H1 (cell line): ENCODE data around the gene ITGB8. TPM values are rescaled to one million over a fixed set of nuclear protein-coding genes. Genes with fewer than 3 reads are reported as not detected.
A peak's percentile ranks its signal among the peaks of the same experiment; 100 is the strongest.

ENCODE experiments used
- CTCF ChIA-PET: fragments of 300-600 bp; sonication (Branson Sonifier 250); formaldehyde crosslinking; loops from one replicate; lab custom pipeline; 2021; ENCODE audit not compliant: partially characterized antibody; lab: Charles Lee
- POLR2A ChIA-PET: fragments of 300-600 bp; sonication (Branson Sonifier 250); formaldehyde crosslinking; loops from one replicate; lab custom pipeline; 2021; ENCODE audit warnings: inconsistent platforms; ENCODE audit not compliant: partially characterized antibody; lab: Charles Lee
- DNase-seq, 2 experiments: peaks; one replicate each; pipeline versions ENCODE4 v3.0.0 to v3.0.0-alpha.2; 2010 to 2022; ENCODE audit warnings: low spot score in 2 of 2, low read depth in 1 of 2, mixed read lengths in 1 of 2
- FAIRE-seq: peaks from 2 replicates; lab custom pipeline; 2011; peaks lifted over from hg19 to GRCh38; lab: Jason Lieb, UNC
- H2AFZ ChIP-seq: 2 replicates; pipeline ENCODE4 v1.8.1; 2012; ENCODE audit warnings: low read length, inconsistent platforms
- H2AK5ac ChIP-seq: 2 replicates; pipeline ENCODE4 v1.6.1; 2013; ENCODE audit warnings: low read depth, low read length
- H2BK120ac ChIP-seq: replicated peaks from 2 replicates; pipeline ENCODE3; 2013; ENCODE audit warnings: low read depth, low read length, inconsistent platforms
- H2BK12ac ChIP-seq: 2 replicates; pipeline ENCODE4 v1.6.1; 2013; ENCODE audit warnings: low read depth, low read length
- H2BK15ac ChIP-seq: 2 replicates; pipeline ENCODE4 v1.6.1; 2013; ENCODE audit warnings: low read length
- H2BK20ac ChIP-seq: 2 replicates; pipeline ENCODE4 v1.6.1; 2013; ENCODE audit warnings: low read length
- H2BK5ac ChIP-seq: 2 replicates; pipeline ENCODE4 v1.6.1; 2013; ENCODE audit warnings: low read depth, low read length
- H3K14ac ChIP-seq: 2 replicates; pipeline ENCODE4 v1.6.1; 2013; ENCODE audit warnings: inconsistent platforms; ENCODE audit not compliant: insufficient read length
- H3K18ac ChIP-seq: 2 replicates; pipeline ENCODE4 v1.6.1; 2013; ENCODE audit warnings: low read length; ENCODE audit errors: extremely low read depth
- H3K23ac ChIP-seq: 2 replicates; pipeline ENCODE4 v1.6.1; 2013; ENCODE audit warnings: inconsistent platforms; ENCODE audit not compliant: insufficient read length
- H3K23me2 ChIP-seq: 2 replicates; pipeline ENCODE4 v1.6.1; 2013; ENCODE audit warnings: low read depth, low read length
- H3K27ac ChIP-seq: 2 replicates; pipeline ENCODE4 v1.6.1; 2011; ENCODE audit warnings: low read depth, low read length, inconsistent platforms
- H3K27me3 ChIP-seq, 4 experiments: replicated peaks in 1 of 4; 1 replicate in 1 of 4; 2 replicates in 3 of 4; pipeline versions ENCODE4 v1.6.1 to v1.8.1; 2011 to 2013; ENCODE audit warnings: low read length in 3 of 4, mild to moderate bottlenecking in 3 of 4, inconsistent platforms in 2 of 4, mixed read lengths in 2 of 4, moderate library complexity in 1 of 4; ENCODE audit not compliant: control insufficient read depth in 3 of 4, insufficient read depth in 3 of 4; ENCODE audit errors: extremely low read depth in 1 of 4
- H3K36me3 ChIP-seq, 4 experiments: 2 replicates each; pipeline versions ENCODE4 v1.6.1 to v1.8.1; 2011 to 2013; ENCODE audit warnings: mild to moderate bottlenecking in 4 of 4, low read length in 3 of 4, moderate library complexity in 2 of 4, control low read depth in 1 of 4, inconsistent platforms in 1 of 4; ENCODE audit not compliant: insufficient read depth in 4 of 4, control insufficient read depth in 2 of 4
- H3K4ac ChIP-seq: replicated peaks from 2 replicates; pipeline ENCODE3; 2013; ENCODE audit warnings: low read length, low read depth, mixed read lengths, inconsistent platforms; ENCODE audit not compliant: insufficient read length
- H3K4me1 ChIP-seq, 4 experiments: replicated peaks in 1 of 4; 1 replicate in 1 of 4; 2 replicates in 3 of 4; pipeline versions ENCODE4 v1.6.1 to v1.8.1; 2011 to 2013; ENCODE audit warnings: low read length in 3 of 4, inconsistent platforms in 2 of 4, mixed read lengths in 1 of 4; ENCODE audit not compliant: insufficient read depth in 4 of 4, control insufficient read depth in 3 of 4
- H3K4me2 ChIP-seq, 2 experiments: 2 replicates each; pipeline versions ENCODE4 v1.6.1 to v1.8.1; 2011 to 2013; ENCODE audit warnings: low read depth in 2 of 2, low read length in 2 of 2, control low read depth in 1 of 2, inconsistent platforms in 1 of 2, mild to moderate bottlenecking in 1 of 2; ENCODE audit not compliant: insufficient read depth in 1 of 2
- H3K4me3 ChIP-seq, 4 experiments: fragments of 200-600, 300-600 bp in 1 of 4; sonication (generic), shearing (Covaris generic), sonication (Bioruptor Twin) in 1 of 4; 2 replicates each; pipeline versions ENCODE4 v1.5.1 to v1.8.1; 2011 to 2016; ENCODE audit warnings: low read length in 4 of 4, low read depth in 3 of 4, control low read depth in 2 of 4, inconsistent platforms in 2 of 4, mild to moderate bottlenecking in 2 of 4, mixed read lengths in 1 of 4, moderate library complexity in 1 of 4; ENCODE audit not compliant: insufficient read depth in 2 of 4; ENCODE audit errors: extremely low read depth in 1 of 4
- H3K56ac ChIP-seq: replicated peaks from 2 replicates; pipeline ENCODE3; 2013; ENCODE audit warnings: low read depth, mild to moderate bottlenecking, mixed read lengths, low read length, inconsistent platforms; ENCODE audit not compliant: insufficient read length
- H3K79me1 ChIP-seq: 2 replicates; pipeline ENCODE4 v1.6.1; 2013; ENCODE audit warnings: low read depth, low read length, control low read depth
- H3K79me2 ChIP-seq, 2 experiments: 2 replicates each; pipeline versions ENCODE4 v1.6.1 to v1.8.1; 2012 to 2013; ENCODE audit warnings: low read length in 2 of 2, mild to moderate bottlenecking in 2 of 2, inconsistent platforms in 1 of 2; ENCODE audit not compliant: insufficient read depth in 2 of 2, control insufficient read depth in 1 of 2
- H3K9ac ChIP-seq, 4 experiments: replicated peaks in 1 of 4; 1 replicate in 1 of 4; 2 replicates in 3 of 4; pipeline versions ENCODE4 v1.6.1 to v1.8.1; 2011 to 2013; ENCODE audit warnings: low read depth in 3 of 4, low read length in 3 of 4, control low read depth in 2 of 4, mild to moderate bottlenecking in 2 of 4, moderate library complexity in 2 of 4, inconsistent platforms in 1 of 4; ENCODE audit errors: extremely low read depth in 1 of 4
- H3K9me3 ChIP-seq, 2 experiments: 2 replicates each; pipeline versions ENCODE4 v1.6.1 to v1.8.1; 2012 to 2013; ENCODE audit warnings: mild to moderate bottlenecking in 2 of 2, moderate library complexity in 2 of 2, control low read depth in 1 of 2, inconsistent platforms in 1 of 2, low read depth in 1 of 2, low read length in 1 of 2, mixed read lengths in 1 of 2; ENCODE audit not compliant: insufficient read depth in 2 of 2
- H4K20me1 ChIP-seq, 2 experiments: replicated peaks in 1 of 2; 2 replicates each; pipeline versions ENCODE3 to v1.8.1; 2011 to 2013; ENCODE audit warnings: inconsistent platforms in 2 of 2, low read length in 2 of 2, mild to moderate bottlenecking in 1 of 2; ENCODE audit not compliant: insufficient read depth in 2 of 2, control insufficient read depth in 1 of 2
- H4K5ac ChIP-seq: 2 replicates; pipeline ENCODE4 v1.6.1; 2013; ENCODE audit warnings: low read length, low read depth, mixed read lengths, inconsistent platforms; ENCODE audit not compliant: insufficient read length
- H4K8ac ChIP-seq: 2 replicates; pipeline ENCODE4 v1.8.0; 2013; ENCODE audit warnings: mild to moderate bottlenecking, moderate library complexity, low read length, inconsistent platforms; ENCODE audit not compliant: insufficient read depth; ENCODE audit errors: extremely low read depth
- H4K91ac ChIP-seq: replicated peaks from 2 replicates; pipeline ENCODE3; 2013; ENCODE audit warnings: low read length, mixed read lengths, inconsistent platforms; ENCODE audit not compliant: insufficient read length
- BACH1 ChIP-seq: IDR thresholded peaks from 2 replicates; pipeline ENCODE4 v1.6.1; 2012; ENCODE audit warnings: low read length, improper control_type of control experiment
- MAFK ChIP-seq: IDR thresholded peaks from 2 replicates; pipeline ENCODE4 v1.6.1; 2012; ENCODE audit warnings: low read depth, mild to moderate bottlenecking, improper control_type of control experiment, low read length
- TEAD4 ChIP-seq: IDR thresholded peaks from 2 replicates; pipeline ENCODE4 v1.6.1; 2012; ENCODE audit warnings: low read depth, low read length, inconsistent platforms, mixed read lengths
- WGBS, 2 experiments: shearing (Covaris generic) in 1 of 2; methylation state at CpG; one replicate each; pipeline versions ENCODE4 v1.1.6 to v1.1.7; 2013 to 2015; ENCODE audit warnings: low lambda C conversion rate in 2 of 2, mixed read lengths in 2 of 2, inconsistent platforms in 1 of 2, low coverage in 1 of 2, missing lambda C conversion rate in 1 of 2; ENCODE audit not compliant: insufficient replicate concordance in 2 of 2, insufficient coverage in 1 of 2, insufficient read length in 1 of 2; ENCODE audit errors: extremely low coverage in 1 of 2, missing lambda C conversion rate in 1 of 2; 5-methylcytosine and 5-hydroxymethylcytosine counted together
- polyA plus RNA-seq, 7 experiments: library from polyadenylated mRNA; depleted of rRNA in 3 of 7; stranded (reverse) in 5 of 7; unstranded in 2 of 7; fragments of >200 nt in 5 of 7; fragments of 200-250 nt in 2 of 7; gene quantifications; 1 replicate in 5 of 7; 2 replicates in 1 of 7; 4 replicates in 1 of 7; pipeline versions ENCODE4 v1.2.1 to v1.2.3, GENCODE V29; 2011 to 2013; ENCODE audit warnings: missing spikeins in 2 of 7, mixed read lengths in 2 of 7
- total RNA-seq: library from RNA; stranded (reverse); fragmentation: NEBNext Ultra II Directional; extraction: Animal tissue kit (Norgen Biotek cat#: 25700); gene quantifications from 2 replicates; pipeline ENCODE4 v1.2.1, GENCODE V29; 2021
- TF ChIP-seq, protein P1 (sequence below): IDR thresholded peaks from 2 replicates; pipeline ENCODE4 v1.6.1; 2011; ENCODE audit warnings: low read depth, mild to moderate bottlenecking, low read length; ENCODE audit not compliant: insufficient read depth

The ITGB8 gene
- total and polyA plus RNA-seq, 2 of the 8 experiments (the other 6 are each of a cell fraction or from before 2014, with no cell fraction given) = 1.2 to 3.6 TPM

DNA sequence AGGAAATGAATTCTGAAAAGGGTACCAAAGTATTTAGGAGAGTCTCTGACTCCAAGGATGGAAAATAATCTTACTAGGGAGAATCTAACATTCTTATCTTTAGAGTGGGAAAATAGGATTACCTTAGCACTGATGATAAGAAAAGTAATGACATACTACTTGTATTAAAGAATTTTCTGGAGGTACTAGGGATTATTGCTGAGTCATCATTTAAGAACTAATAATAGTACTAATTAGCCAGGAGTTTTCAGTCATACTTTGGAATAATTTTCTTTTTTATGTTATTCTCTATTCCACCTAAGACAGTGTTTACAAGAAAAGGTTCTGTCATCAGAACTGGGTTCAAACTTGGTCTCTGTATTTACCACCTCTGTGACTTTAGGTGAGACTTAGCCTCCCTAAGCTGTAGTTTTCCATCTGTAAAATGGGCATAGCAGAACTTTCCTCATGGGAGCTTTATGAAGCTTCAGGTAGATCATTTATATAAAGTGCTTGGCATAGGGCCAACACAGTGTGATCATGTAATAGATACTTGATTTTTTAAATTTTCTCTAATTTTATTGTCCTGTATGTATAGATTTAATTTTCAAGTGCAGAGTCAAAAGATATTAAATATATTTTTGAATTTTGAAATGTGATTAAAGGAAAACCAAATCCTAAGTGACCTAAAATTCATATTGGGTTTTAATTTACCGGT lies 20.4 kb downstream of the ITGB8 start:
- no peak overlapping the region for H2BK5ac ChIP-seq
- H4K5ac ChIP-seq = no peak overlapping the region
- 88% methylated on average over 1 of the region's 1 CpG; no CpG with 5 or more reads in 1 of the 2 experiments for WGBS, 2 experiments
- no peak overlapping the region for H3K18ac ChIP-seq
- H3K4me1 ChIP-seq = no peaks in the 10 kb centered on the region
- no peaks in the 10 kb centered on the region for H4K20me1 ChIP-seq
- H3K56ac ChIP-seq = no peak overlapping the region
- no peak overlapping the region for H2BK120ac ChIP-seq
- DNase-seq = no peak
- no peak overlapping the region for H4K91ac ChIP-seq
- no peaks in the 10 kb centered on the region for H3K9me3 ChIP-seq
- no peak overlapping the region for H2BK20ac ChIP-seq
- H3K23ac ChIP-seq = no peak overlapping the region
- no peak overlapping the region for H4K8ac ChIP-seq
- no peak overlapping the region for H3K4me3 ChIP-seq
- H3K9ac ChIP-seq = no peak overlapping the region
- POLR2A ChIA-PET = no interaction called here
- H3K23me2 ChIP-seq = no peaks in the 10 kb centered on the region
- H2AK5ac ChIP-seq = no peak overlapping the region
- H2BK12ac ChIP-seq = no peak overlapping the region
- no peak overlapping the region for H3K14ac ChIP-seq
- no peak overlapping the region for H2AFZ ChIP-seq
- no peak overlapping the region for H3K4me2 ChIP-seq
- no peaks in the 10 kb centered on the region for H3K27me3 ChIP-seq
- H3K4ac ChIP-seq = no peak overlapping the region
- H2BK15ac ChIP-seq = no peak overlapping the region
- H3K79me1 ChIP-seq = no peaks in the 10 kb centered on the region
- no peaks in the 10 kb centered on the region; a peak in 1 of 8 replicates for H3K36me3 ChIP-seq
- TF ChIP-seq MAFK (peak; percentile 99), TEAD4 (no peak), BACH1 (peak; percentile 86)
- TF ChIP-seq, protein P1, sequence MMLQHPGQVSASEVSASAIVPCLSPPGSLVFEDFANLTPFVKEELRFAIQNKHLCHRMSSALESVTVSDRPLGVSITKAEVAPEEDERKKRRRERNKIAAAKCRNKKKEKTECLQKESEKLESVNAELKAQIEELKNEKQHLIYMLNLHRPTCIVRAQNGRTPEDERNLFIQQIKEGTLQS = no peak
- no peak overlapping the region for H3K27ac ChIP-seq
- no peak for FAIRE-seq
- CTCF ChIA-PET = interaction anchor here (1.0 kb wide), 1 partner anchor 90 kb away, joined by 3 read pairs; no protein-coding TSS in a partner anchor
- H3K79me2 ChIP-seq = no peaks in the 10 kb centered on the region
